Measurements from ENCODE around the gene LSAMP.

GRCh38 chr3:116348216-116348615 lies 97.1 kb downstream of the LSAMP start:
- no peak for TF ChIP-seq POLR2AphosphoS5 (IDR thresholded peaks at IDR 0.05)
- no peak for TF ChIP-seq EP300 (IDR thresholded peaks at IDR 0.05)
